HEK293 (cell line): Measurements from ENCODE around the gene TEP1.
A peak's percentile ranks its signal among the peaks of the same experiment; 100 is the strongest.

ENCODE experiments used
- ATF2 ChIP-seq: fragments of 450-650 bp; formaldehyde crosslinking; IDR thresholded peaks from 2 replicates; pipeline ENCODE4 v1.5.1; 2016; ENCODE audit warnings: missing biosample characterization, missing genetic modification characterization, low read depth
- BCL6B ChIP-seq: fragments of 450-650 bp; formaldehyde crosslinking; IDR thresholded peaks from 2 replicates; pipeline ENCODE4 v1.5.1; 2017; ENCODE audit warnings: missing biosample characterization, missing genetic modification characterization
- CTCF ChIP-seq: fragments of 450-650 bp; formaldehyde crosslinking; IDR thresholded peaks from 2 replicates; pipeline ENCODE4 v1.5.1; 2016; ENCODE audit warnings: missing biosample characterization, missing genetic modification characterization
- GLIS2 ChIP-seq: fragments of 450-650 bp; formaldehyde crosslinking; IDR thresholded peaks from 2 replicates; pipeline ENCODE4 v1.5.1; 2016; ENCODE audit warnings: missing biosample characterization, missing genetic modification characterization
- INSM2 ChIP-seq: fragments of 450-650 bp; formaldehyde crosslinking; IDR thresholded peaks from 2 replicates; pipeline ENCODE4 v1.5.1; 2016; ENCODE audit warnings: missing biosample characterization, missing genetic modification characterization
- KLF17 ChIP-seq: fragments of 450-650 bp; formaldehyde crosslinking; IDR thresholded peaks from 2 replicates; pipeline ENCODE4 v1.5.1; 2016; ENCODE audit warnings: missing biosample characterization, missing genetic modification characterization
- KLF7 ChIP-seq: fragments of 450-650 bp; formaldehyde crosslinking; IDR thresholded peaks from 2 replicates; pipeline ENCODE4 v1.5.1; 2016; ENCODE audit warnings: missing biosample characterization, missing genetic modification characterization, borderline replicate concordance
- PBX3 ChIP-seq: sonication (generic); formaldehyde crosslinking; IDR thresholded peaks from 2 replicates; pipeline ENCODE4 v1.8.1; 2022; ENCODE audit warnings: mild to moderate bottlenecking, moderate library complexity, missing genetic modification reagents
- REPIN1 ChIP-seq: fragments of 450-650 bp; formaldehyde crosslinking; IDR thresholded peaks from 2 replicates; pipeline ENCODE4 v1.5.1; 2017; ENCODE audit warnings: missing biosample characterization, missing genetic modification characterization, low read depth
- SCRT2 ChIP-seq: fragments of 450-650 bp; formaldehyde crosslinking; IDR thresholded peaks from 2 replicates; pipeline ENCODE4 v1.5.1; 2016; ENCODE audit warnings: missing biosample characterization, missing genetic modification characterization
- SP3 ChIP-seq: fragments of 450-650 bp; formaldehyde crosslinking; IDR thresholded peaks from 2 replicates; pipeline ENCODE4 v1.5.1; 2016; ENCODE audit warnings: missing biosample characterization, missing genetic modification characterization
- WT1 ChIP-seq: fragments of 450-650 bp; formaldehyde crosslinking; IDR thresholded peaks from 2 replicates; pipeline ENCODE4 v1.5.1; 2016; ENCODE audit warnings: missing biosample characterization, missing genetic modification characterization
- YY1 ChIP-seq: fragments of 450-650 bp; formaldehyde crosslinking; IDR thresholded peaks from 2 replicates; pipeline ENCODE4 v1.5.1; 2018; ENCODE audit warnings: missing biosample characterization, missing genetic modification characterization
- ZBTB20 ChIP-seq: fragments of 450-650 bp; formaldehyde crosslinking; IDR thresholded peaks from 2 replicates; pipeline ENCODE4 v1.5.1; 2016; ENCODE audit warnings: missing biosample characterization, missing genetic modification characterization
- ZBTB21 ChIP-seq: fragments of 450-650 bp; formaldehyde crosslinking; IDR thresholded peaks from 2 replicates; pipeline ENCODE4 v1.5.1; 2017; ENCODE audit warnings: missing biosample characterization, missing genetic modification characterization
- ZBTB48 ChIP-seq: fragments of 450-650 bp; formaldehyde crosslinking; IDR thresholded peaks from 2 replicates; pipeline ENCODE4 v1.5.1; 2016; ENCODE audit warnings: missing biosample characterization, missing genetic modification characterization
- ZFHX2 ChIP-seq: fragments of 450-650 bp; formaldehyde crosslinking; conservative IDR thresholded peaks from 2 replicates; pipeline ENCODE4 v1.5.1; 2016; ENCODE audit warnings: missing biosample characterization, missing genetic modification characterization
- ZNF184 ChIP-seq: fragments of 450-650 bp; IDR thresholded peaks from 2 replicates; pipeline ENCODE4 v1.5.1; 2018; ENCODE audit warnings: missing biosample characterization, mild to moderate bottlenecking, missing genetic modification characterization
- ZNF423 ChIP-seq: fragments of 450-650 bp; formaldehyde crosslinking; IDR thresholded peaks from 2 replicates; pipeline ENCODE4 v1.5.1; 2016; ENCODE audit warnings: missing biosample characterization, missing genetic modification characterization
- ZNF488 ChIP-seq: fragments of 450-650 bp; formaldehyde crosslinking; IDR thresholded peaks from 2 replicates; pipeline ENCODE4 v1.5.1; 2016; ENCODE audit warnings: missing biosample characterization, missing genetic modification characterization
- ZNF518A ChIP-seq: fragments of 450-650 bp; formaldehyde crosslinking; conservative IDR thresholded peaks from 2 replicates; pipeline ENCODE4 v1.5.1; 2016; ENCODE audit warnings: low read depth, missing biosample characterization, missing genetic modification characterization
- ZNF830 ChIP-seq: fragments of 450-650 bp; IDR thresholded peaks from 2 replicates; pipeline ENCODE4 v1.5.0; 2018; ENCODE audit warnings: missing biosample characterization, missing genetic modification characterization, low read depth, mild to moderate bottlenecking, moderate library complexity

The TEP1 gene

GRCh38 chr14:20343092-20343861, 70.0 kb downstream of the TEP1 start, which contains the start of gene PARP2 (continued):
- peak; percentile 91; the same call in 1 of the 2 replicates for TF ChIP-seq ZBTB48 (tag by site-specific recombination)
- TF ChIP-seq ZNF488 (tag by site-specific recombination), result no peak
- peak; percentile 1; the same call in 1 of the 2 replicates for TF ChIP-seq KLF7 (tag by site-specific recombination)
- TF ChIP-seq ZBTB20, result peak; percentile 75
- TF ChIP-seq SP3, result peak; percentile 73
- no peak for TF ChIP-seq ZFHX2
- no peak for TF ChIP-seq REPIN1 (tag by site-specific recombination)
- peak; percentile 44; the same call in 1 of the 2 replicates for TF ChIP-seq ZNF518A (tag by site-specific recombination)
- peak; percentile 85 for TF ChIP-seq KLF17 (tag by site-specific recombination)
- TF ChIP-seq WT1, result peak; percentile 60; the same call in 1 of the 2 replicates
- TF ChIP-seq PBX3, result peak; percentile 51; the same call in 1 of the 2 replicates
- TF ChIP-seq GLIS2 (tag by site-specific recombination), result peak; percentile 92
- TF ChIP-seq CTCF (tag by site-specific recombination), result peak; percentile 23; the same call in 1 of the 2 replicates
- no peak for TF ChIP-seq BCL6B (tag by site-specific recombination)
- peak; percentile 90 for TF ChIP-seq ZNF423 (tag by site-specific recombination)
- TF ChIP-seq ZNF184, result peak; percentile 47; the same call in 1 of the 2 replicates
- TF ChIP-seq SCRT2 (tag by site-specific recombination), result no peak
- TF ChIP-seq ATF2 (tag by site-specific recombination), result peak; percentile 100
- peak; percentile 94 for TF ChIP-seq ZBTB21
- no peak for TF ChIP-seq ZNF830
- peak; percentile 92 for TF ChIP-seq YY1 (tag by site-specific recombination)
- peak; percentile 53; the same call in 1 of the 2 replicates for TF ChIP-seq INSM2 (tag by site-specific recombination)
